ENCODE measurements around the gene TRPT1. TPM values are rescaled to one million over a fixed set of nuclear protein-coding genes. Genes with fewer than 3 reads are reported as not detected.

The TRPT1 gene, protein sequence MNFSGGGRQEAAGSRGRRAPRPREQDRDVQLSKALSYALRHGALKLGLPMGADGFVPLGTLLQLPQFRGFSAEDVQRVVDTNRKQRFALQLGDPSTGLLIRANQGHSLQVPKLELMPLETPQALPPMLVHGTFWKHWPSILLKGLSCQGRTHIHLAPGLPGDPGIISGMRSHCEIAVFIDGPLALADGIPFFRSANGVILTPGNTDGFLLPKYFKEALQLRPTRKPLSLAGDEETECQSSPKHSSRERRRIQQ
- total RNA-seq (10 to 100 TPM; 28.3 to 31.5 TPM), polyA plus RNA-seq (47.6 TPM)

DNA sequence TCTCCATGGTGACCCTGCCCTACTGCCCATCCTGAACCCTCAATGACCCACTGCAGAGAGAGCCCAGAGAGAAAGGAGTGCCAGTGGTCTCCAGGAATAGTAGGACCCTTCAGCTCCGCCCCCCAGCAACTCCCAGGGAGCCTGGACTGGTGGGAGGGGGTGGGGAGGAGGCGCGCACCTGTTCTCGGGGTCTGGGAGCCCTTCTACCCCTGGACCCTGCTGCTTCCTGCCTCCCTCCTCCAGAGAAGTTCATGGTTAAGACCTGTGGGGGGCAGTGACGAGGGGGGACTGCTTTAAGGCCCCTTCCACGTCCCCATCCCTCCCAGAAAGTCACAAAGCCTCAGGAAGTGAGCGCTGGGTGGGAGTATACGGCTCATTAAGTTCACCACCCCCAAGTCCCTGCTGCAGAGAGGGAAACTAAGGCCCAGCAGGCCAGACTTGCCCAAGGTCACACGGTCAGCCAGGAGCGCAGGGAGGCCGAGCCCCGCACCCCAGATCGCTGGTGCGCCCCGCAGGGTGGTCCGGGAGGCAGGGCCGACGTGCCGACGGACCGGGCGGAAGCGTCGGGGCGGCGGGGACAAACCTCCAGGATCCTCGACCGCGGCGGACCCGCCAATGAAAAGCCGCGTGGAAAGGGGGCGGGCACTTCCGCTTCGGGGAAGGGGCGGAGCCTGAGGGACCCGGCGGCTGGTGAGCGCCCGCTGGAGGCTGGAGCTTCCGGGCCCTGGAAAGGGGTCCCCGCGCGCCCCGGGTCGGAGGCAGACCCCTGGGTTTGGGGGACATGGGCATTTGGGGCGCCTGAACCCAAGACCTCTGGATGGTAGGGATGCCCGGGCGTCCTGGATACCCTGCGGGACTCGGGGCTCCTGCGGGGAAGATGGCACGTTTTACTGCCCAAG is at the start of gene TRPT1, which contains the start of gene NUDT22:
TRPT1 (minus strand) TSS at position 579 of the 899 bp plus-strand sequence; CDS start at position 253, 326 bp downstream.
NUDT22 (plus strand) TSS at position 667 of the 899 bp plus-strand sequence. CDS start 379 bp downstream, outside the sequence.
- no peaks in the 10 kb centered on the region for H3K27me3 ChIP-seq (ENCODE audit: insufficient read depth, low read length, poor library complexity, severe bottlenecking)
- CTCF ChIA-PET, result interaction anchor here (0.7 to 12.0 kb wide), 16 partner anchors 8 to 78 kb away, joined by 3 to 143 read pairs (median 5); partner anchors contain the start of genes BAD, CATSPERZ, FERMT3 and STIP1
- H3K36me3 ChIP-seq (ENCODE audit: insufficient read depth, low read length), result peaks cover 9% of the 10 kb centered on the region
- no peaks in the 10 kb centered on the region for H3K9me3 Mint-ChIP-seq
- H3K4me1 Mint-ChIP-seq, result peaks cover 30 to 51% (median 31%) of the 10 kb centered on the region in 3 donors
- peak; percentile 86 to 93 (median 88) for DNase-seq
- POLR2A ChIA-PET, result interaction anchor here (0.5 to 6.2 kb wide), 15 partner anchors 10 to 78 kb away, joined by 3 to 69 read pairs (median 4); partner anchors contain the start of genes FERMT3, FKBP2, GPR137 and PPP1R14B
- no peaks in the 10 kb centered on the region for H3K27me3 Mint-ChIP-seq
- peak within 1 kb of the TSS; percentile 90 for H3K4me3 ChIP-seq (ENCODE audit: low read length)
- H3K27ac ChIP-seq (ENCODE audit: low read depth, low read length), result peak within 1 kb of the TSS; percentile 88
- H3K4me1 ChIP-seq (ENCODE audit: insufficient read depth, low read length), result peaks cover 35% of the 10 kb centered on the region
- H3K4me3 Mint-ChIP-seq, result peak within 1 kb of the TSS; percentile 90 to 94 (median 92)
- H3K36me3 Mint-ChIP-seq, result peaks cover 0 to 24% (median 0%) of the 10 kb centered on the region in 3 donors
- H3K27ac Mint-ChIP-seq, result peak within 1 kb of the TSS; percentile 89 to 96 (median 93)
- H3K9me3 ChIP-seq (ENCODE audit: low read length), result no peaks in the 10 kb centered on the region

DNA sequence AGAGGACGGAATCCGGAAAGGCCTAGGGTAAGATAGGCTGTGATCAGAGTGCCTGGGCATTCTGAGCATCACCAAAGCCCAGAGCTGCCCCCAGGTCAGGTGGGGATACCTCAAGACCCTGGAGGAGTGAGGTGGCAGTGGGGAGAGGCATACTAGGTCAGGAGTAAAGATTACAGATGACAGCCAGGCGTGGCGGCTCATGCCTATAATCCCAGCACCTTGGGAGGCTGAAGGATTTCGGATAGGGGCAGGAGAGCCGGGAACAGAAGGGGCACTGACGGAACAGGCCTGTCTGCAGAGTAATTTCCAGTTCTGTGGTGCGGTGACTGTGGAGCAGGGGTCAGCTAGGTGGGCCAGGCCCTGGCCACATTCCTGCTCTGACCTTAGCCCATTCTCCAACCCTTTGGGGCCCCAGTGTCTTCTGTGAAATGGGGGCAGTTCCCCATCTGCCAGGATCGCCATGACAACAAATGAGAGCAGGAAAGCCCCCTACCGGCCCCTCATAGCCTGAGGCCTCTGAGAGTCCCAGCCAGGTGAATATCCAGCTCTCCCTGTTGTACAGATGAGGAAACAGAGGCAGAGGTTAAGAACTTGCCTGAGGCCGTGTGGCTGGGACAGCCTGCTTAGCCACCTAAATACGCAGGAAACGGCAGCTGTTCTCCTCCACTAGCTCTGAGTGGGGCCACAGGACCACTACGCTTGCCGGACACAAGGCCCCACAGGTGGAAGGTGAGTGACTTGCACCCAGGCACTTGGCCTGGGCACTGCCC is 49.2 kb upstream of the TRPT1 start:
- no peaks in the 10 kb centered on the region for H3K36me3 ChIP-seq (ENCODE audit: insufficient read depth, low read length)
- no peak overlapping the region for H3K4me3 Mint-ChIP-seq
- ChIA-PET POLR2A (no interaction called here), CTCF (interaction anchor here (2.0 to 2.8 kb wide), 2 partner anchors 9 to 71 kb away, joined by 5 to 8 read pairs; partner anchors contain the start of gene BAD)
- peaks cover 11% of the 10 kb centered on the region for H3K4me1 ChIP-seq (ENCODE audit: insufficient read depth, low read length)
- H3K36me3 Mint-ChIP-seq, result peaks cover 0 to 22% (median 5%) of the 10 kb centered on the region in 3 donors
- H3K27ac ChIP-seq (ENCODE audit: low read depth, low read length), result no peak overlapping the region
- no peaks in the 10 kb centered on the region for H3K9me3 Mint-ChIP-seq
- no peak for DNase-seq
- peaks cover 8 to 10% (median 9%) of the 10 kb centered on the region in 3 donors for H3K4me1 Mint-ChIP-seq
- H3K9me3 ChIP-seq (ENCODE audit: low read length), result no peaks in the 10 kb centered on the region
- peaks cover 0 to 3% of the 10 kb centered on the region in 2 donors for H3K27me3 Mint-ChIP-seq
- H3K27me3 ChIP-seq (ENCODE audit: insufficient read depth, low read length, poor library complexity, severe bottlenecking), result no peaks in the 10 kb centered on the region
- peak overlapping the region in 2 of 8 donors; percentile 33 to 36 for H3K27ac Mint-ChIP-seq
- no peak overlapping the region for H3K4me3 ChIP-seq (ENCODE audit: low read length)

GRCh38 chr11:64269540-64270220 is 43.7 kb upstream of the TRPT1 start:
- Mint-ChIP-seq H3K4me1 (peaks cover 19 to 28% (median 20%) of the 10 kb centered on the region in 3 donors), H3K36me3 (peaks cover 0 to 17% (median 0%) of the 10 kb centered on the region in 3 donors), H3K4me3 (peak overlapping the region; percentile 93 to 99 (median 98)), H3K27ac (peak overlapping the region; percentile 96 to 99 (median 98)), H3K27me3 (peaks cover 0 to 3% of the 10 kb centered on the region in 2 donors), H3K9me3 (no peaks in the 10 kb centered on the region)
- Histone ChIP-seq H3K4me3 (ENCODE audit: low read length) (peak overlapping the region; percentile 96), H3K9me3 (ENCODE audit: low read length) (no peaks in the 10 kb centered on the region), H3K36me3 (ENCODE audit: insufficient read depth, low read length) (no peaks in the 10 kb centered on the region), H3K27ac (ENCODE audit: low read depth, low read length) (peak overlapping the region; percentile 86), H3K27me3 (ENCODE audit: insufficient read depth, low read length, poor library complexity, severe bottlenecking) (no peaks in the 10 kb centered on the region), H3K4me1 (ENCODE audit: insufficient read depth, low read length) (peaks cover 22% of the 10 kb centered on the region)
- POLR2A ChIA-PET, result interaction anchor here (0.6 to 5.0 kb wide), 14 partner anchors 15 to 84 kb away, joined by 3 to 68 read pairs (median 8); partner anchors contain the start of genes BAD, ESRRA, FERMT3 and FKBP2
- CTCF ChIA-PET, result interaction anchor here (0.9 to 7.1 kb wide), 7 partner anchors 11 to 64 kb away, joined by 3 to 124 read pairs (median 13); partner anchors contain the start of genes BAD, ESRRA, FERMT3 and FKBP2
- peak; percentile 95 to 98 (median 98) for DNase-seq

DNA sequence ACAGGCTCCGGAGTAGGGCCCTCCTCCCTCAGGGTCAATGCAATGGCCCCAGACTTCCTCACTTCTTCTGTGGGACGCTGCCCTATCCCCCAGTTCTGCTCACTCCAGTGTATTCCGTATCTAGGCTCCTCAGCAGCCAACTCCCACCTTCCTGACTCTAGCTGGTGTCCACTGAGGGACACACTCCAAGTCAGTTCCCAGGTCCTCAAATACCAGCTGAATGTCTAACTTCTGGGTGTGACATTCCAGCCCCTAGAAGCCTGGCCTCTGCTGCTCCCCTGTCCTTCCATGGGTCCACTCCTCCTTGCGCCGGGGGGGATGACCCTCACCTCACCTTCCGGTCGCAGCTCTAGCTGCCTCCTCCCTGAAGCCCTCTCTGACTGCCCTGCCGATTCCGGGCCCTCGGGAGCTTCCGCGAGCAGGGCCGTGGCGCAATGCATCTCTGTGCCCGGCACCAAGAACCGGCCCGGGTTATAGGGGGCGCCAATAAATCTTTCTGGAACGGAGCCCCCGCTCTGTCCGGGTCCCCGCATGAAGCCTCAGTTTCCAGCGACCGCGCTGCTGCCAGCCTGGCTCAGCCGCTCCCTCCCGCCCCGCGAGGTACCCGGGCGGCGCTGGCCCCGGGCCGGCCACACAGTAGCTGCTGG is 43.0 kb upstream of the TRPT1 start:
- peak in 4 of 5 donors; percentile 23 to 72 (median 30) for DNase-seq
- Mint-ChIP-seq H3K4me1 (peaks cover 19 to 28% (median 20%) of the 10 kb centered on the region in 3 donors), H3K4me3 (peak overlapping the region; percentile 93 to 99 (median 98)), H3K27me3 (peaks cover 0 to 3% of the 10 kb centered on the region in 2 donors), H3K36me3 (peaks cover 0 to 17% (median 0%) of the 10 kb centered on the region in 3 donors), H3K27ac (peak overlapping the region; percentile 96 to 99 (median 97)), H3K9me3 (no peaks in the 10 kb centered on the region)
- ChIA-PET POLR2A (interaction anchor here (0.6 to 5.0 kb wide), 13 partner anchors 15 to 1656 kb away, joined by 3 to 68 read pairs (median 6); partner anchors contain the start of genes BAD, EML3, ESRRA and FERMT3), CTCF (interaction anchor here (1.0 to 7.1 kb wide), 5 partner anchors 11 to 63 kb away, joined by 3 to 124 read pairs (median 54); partner anchors contain the start of genes ESRRA, FERMT3, FKBP2 and PLCB3)
- Histone ChIP-seq H3K4me3 (ENCODE audit: low read length) (peak overlapping the region; percentile 96), H3K4me1 (ENCODE audit: insufficient read depth, low read length) (peaks cover 22% of the 10 kb centered on the region), H3K36me3 (ENCODE audit: insufficient read depth, low read length) (no peaks in the 10 kb centered on the region), H3K27me3 (ENCODE audit: insufficient read depth, low read length, poor library complexity, severe bottlenecking) (no peaks in the 10 kb centered on the region), H3K27ac (ENCODE audit: low read depth, low read length) (peak overlapping the region; percentile 86), H3K9me3 (ENCODE audit: low read length) (no peaks in the 10 kb centered on the region)

DNA sequence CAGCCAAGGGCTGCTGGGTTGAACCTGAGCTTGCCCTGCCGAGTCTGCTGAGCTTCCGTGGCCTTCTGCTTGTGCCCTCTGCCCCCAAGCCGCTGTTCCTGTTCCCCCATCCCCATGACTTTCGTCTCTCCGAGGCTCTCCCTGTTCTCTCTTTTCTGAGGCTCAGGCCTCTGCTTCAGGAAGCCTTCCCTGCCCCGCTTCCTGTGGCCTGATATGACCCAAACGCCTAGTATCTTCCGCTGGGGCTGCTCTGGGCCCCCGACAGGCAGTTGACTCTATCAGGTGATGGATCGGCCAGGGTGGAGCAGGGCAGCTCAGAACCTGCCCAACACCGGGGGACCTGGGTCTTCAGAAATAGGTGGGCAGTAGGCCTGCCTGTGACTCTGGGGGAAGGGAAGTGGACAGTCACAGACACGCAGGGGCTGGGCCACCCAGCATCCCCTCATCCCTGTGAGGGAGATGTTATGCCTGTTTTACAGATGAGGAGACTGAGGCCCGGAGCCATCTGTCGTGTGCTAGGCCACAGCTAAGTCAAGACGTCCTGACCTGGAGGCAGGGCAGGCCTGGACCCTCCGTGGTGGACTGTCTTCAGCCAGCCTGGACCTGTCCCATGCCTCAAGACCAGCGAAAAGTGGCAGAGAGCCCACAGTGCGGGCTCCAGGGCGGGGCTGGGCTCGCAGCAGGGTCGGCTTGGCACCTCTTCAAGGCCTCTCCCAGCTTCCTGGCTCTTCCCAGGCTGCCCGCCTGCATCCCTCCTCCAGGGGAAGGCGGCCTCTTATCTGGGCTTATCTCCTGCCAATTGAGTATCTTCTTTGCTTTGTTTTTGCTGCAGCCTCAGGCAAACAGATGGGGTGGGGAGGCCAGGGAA is 42.3 kb upstream of the TRPT1 start:
- Histone ChIP-seq H3K36me3 (ENCODE audit: insufficient read depth, low read length) (no peaks in the 10 kb centered on the region), H3K4me3 (ENCODE audit: low read length) (peak overlapping the region; percentile 96), H3K27ac (ENCODE audit: low read depth, low read length) (peak overlapping the region; percentile 86), H3K27me3 (ENCODE audit: insufficient read depth, low read length, poor library complexity, severe bottlenecking) (no peaks in the 10 kb centered on the region), H3K4me1 (ENCODE audit: insufficient read depth, low read length) (peaks cover 22% of the 10 kb centered on the region), H3K9me3 (ENCODE audit: low read length) (no peaks in the 10 kb centered on the region)
- Mint-ChIP-seq H3K4me1 (peaks cover 19 to 28% (median 20%) of the 10 kb centered on the region in 3 donors), H3K36me3 (peaks cover 0 to 17% (median 0%) of the 10 kb centered on the region in 3 donors), H3K4me3 (peak overlapping the region; percentile 93 to 99 (median 98)), H3K27me3 (peaks cover 0 to 3% of the 10 kb centered on the region in 2 donors), H3K27ac (peak overlapping the region; percentile 96 to 99 (median 97)), H3K9me3 (no peaks in the 10 kb centered on the region)
- CTCF ChIA-PET, result interaction anchor here (1.0 to 7.1 kb wide), 6 partner anchors 10 to 63 kb away, joined by 3 to 124 read pairs (median 28); partner anchors contain the start of genes ESRRA, FERMT3, FKBP2 and PLCB3
- POLR2A ChIA-PET, result interaction anchor here (0.6 to 5.0 kb wide), 13 partner anchors 14 to 1655 kb away, joined by 3 to 68 read pairs (median 6); partner anchors contain the start of genes BAD, EML3, ESRRA and FERMT3
- no peak for DNase-seq
